IPS-18c (cell line): ENCODE measurements around the gene SALL1.

Experiments
- H3K4me3 ChIP-seq: 2 replicates; pipeline ENCODE4 v1.7.0; 2013; ENCODE audit warnings: low read depth, mild to moderate bottlenecking, low read length, moderate library complexity; ENCODE audit not compliant: insufficient read depth
- H3K9me3 ChIP-seq: one replicate; pipeline ENCODE4 v1.6.1; 2013; ENCODE audit warnings: mild to moderate bottlenecking, low read length, moderate library complexity; ENCODE audit not compliant: control insufficient read depth, insufficient read depth

SALL1 gene

GRCh38 chr16:51148678-51149228 lies 2.3 kb downstream of the SALL1 start:
- peak overlapping the region; percentile 92 for H3K4me3 ChIP-seq
- H3K9me3 ChIP-seq = peaks cover 2% of the 10 kb centered on the region

- Histone ChIP-seq H3K9me3 (peaks cover 2% of the 10 kb centered on the region), H3K4me3 (peak overlapping the region; percentile 92; the same call in 1 of the 2 replicates)
Measured at GRCh38 chr16:51147776-51148677, 3.0 kb downstream of the SALL1 start.

- Histone ChIP-seq H3K4me3 (0 out of 2 replicates have a peak overlapping the region, but pooled peaks have one; percentile 9), H3K9me3 (peaks cover 2% of the 10 kb centered on the region)
Measured at GRCh38 chr16:51146256-51146924, 4.7 kb downstream of the SALL1 start.

GRCh38 chr16:51144203-51144602 lies 6.9 kb downstream of the SALL1 start:
- Histone ChIP-seq H3K4me3 (no peak overlapping the region), H3K9me3 (no peaks in the 10 kb centered on the region)

DNA sequence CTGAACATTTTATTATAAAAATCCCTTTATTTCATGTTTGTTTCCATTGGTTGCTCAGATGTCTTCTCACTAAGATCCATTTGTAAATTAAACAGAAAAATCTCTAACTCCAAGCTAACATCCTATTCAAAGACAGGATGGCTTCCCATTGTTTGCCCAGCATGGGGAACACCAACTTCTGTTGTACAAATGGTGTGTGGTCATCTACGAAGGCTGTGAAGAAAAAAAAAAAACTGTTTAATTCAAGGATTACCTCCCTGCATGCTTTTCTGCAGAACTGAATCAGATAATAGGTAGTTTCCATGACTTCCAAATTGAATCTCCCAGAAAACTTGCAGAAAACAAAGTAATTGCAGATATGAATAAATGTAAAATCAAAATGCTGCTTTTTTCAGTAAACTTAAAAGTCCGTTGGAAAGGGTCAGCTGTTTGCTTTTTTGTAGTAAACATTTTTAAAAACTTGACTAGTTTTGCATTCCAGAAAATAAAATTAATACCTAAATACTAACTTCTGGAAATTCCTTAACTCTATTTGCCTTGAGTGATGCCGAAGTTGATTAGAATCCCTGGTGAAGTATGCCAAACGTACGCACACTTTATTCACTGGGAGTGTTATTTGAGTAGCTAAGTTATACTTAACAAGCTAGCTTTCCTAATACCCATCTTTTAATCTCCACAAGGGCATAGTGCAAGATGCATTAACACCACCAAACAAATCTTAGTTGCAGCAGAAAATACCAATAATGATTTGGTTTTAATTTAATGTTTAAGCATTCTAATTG lies 7.7 kb downstream of the SALL1 start:
- Histone ChIP-seq H3K9me3 (no peaks in the 10 kb centered on the region), H3K4me3 (no peak overlapping the region)

DNA sequence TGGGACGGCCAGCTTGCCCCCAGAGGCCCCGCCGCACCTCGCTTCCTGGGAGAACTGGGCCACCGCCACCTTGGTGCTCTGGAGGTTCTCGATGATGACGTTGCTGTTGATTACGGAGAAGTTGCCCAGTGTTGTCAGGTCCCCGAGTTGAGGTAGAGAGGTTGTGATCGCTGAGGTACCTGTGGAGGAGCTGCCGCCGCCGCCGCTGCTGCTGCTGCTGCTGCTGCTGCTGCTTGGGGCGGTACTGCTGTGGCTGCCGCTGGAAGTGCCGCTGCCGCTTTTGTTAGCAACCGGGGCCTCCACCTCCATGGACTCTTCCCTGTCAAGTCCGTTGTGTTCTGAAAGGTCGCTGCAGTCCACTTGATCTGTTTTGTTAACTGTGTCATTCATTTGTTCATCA lies 9.5 kb downstream of the SALL1 start:
- H3K4me3 ChIP-seq = no peak overlapping the region

GRCh38 chr16:51141106-51141505 lies 10.0 kb downstream of the SALL1 start:
- H3K4me3 ChIP-seq = no peak overlapping the region

More for the DNA sequence above, 9.5 kb downstream of the SALL1 start:
- H3K9me3 ChIP-seq = no peaks in the 10 kb centered on the region

GRCh38 chr16:51140112-51140511 lies 11.0 kb downstream of the SALL1 start:
- H3K4me3 ChIP-seq = no peak overlapping the region

More at GRCh38 chr16:51141106-51141505, 10.0 kb downstream of the SALL1 start:
- H3K9me3 ChIP-seq = no peaks in the 10 kb centered on the region

DNA sequence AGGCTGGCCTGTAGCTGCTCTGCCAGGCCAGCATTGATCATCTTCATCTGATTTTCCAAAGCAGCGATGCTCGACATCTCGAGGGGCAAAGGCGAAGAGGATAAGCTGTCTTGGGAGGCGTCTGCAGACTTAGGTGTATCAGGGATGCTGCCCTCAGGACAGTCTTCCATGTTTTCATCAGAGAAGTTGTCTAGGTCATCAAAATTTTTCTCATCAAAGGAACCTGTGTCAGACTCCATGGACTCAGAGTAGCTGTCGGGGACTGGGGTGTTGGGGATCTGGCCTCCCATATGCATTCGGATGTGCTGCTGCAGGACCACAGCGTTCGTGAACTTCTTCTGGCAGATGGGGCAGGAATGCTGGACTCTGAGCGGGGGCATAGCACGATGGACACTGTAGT lies 11.5 kb downstream of the SALL1 start:
- Histone ChIP-seq H3K9me3 (no peaks in the 10 kb centered on the region), H3K4me3 (no peak overlapping the region)

More at GRCh38 chr16:51140112-51140511, 11.0 kb downstream of the SALL1 start:
- no peaks in the 10 kb centered on the region for H3K9me3 ChIP-seq

GRCh38 chr16:51138178-51138577 lies 12.9 kb downstream of the SALL1 start:
- Histone ChIP-seq H3K4me3 (no peak overlapping the region), H3K9me3 (no peaks in the 10 kb centered on the region)

- no peaks in the 10 kb centered on the region for H3K9me3 ChIP-seq
- H3K4me3 ChIP-seq = no peak overlapping the region
Measured at GRCh38 chr16:51137097-51137496, 14.0 kb downstream of the SALL1 start.

- H3K4me3 ChIP-seq = peak overlapping the region; percentile 52; the same call in 1 of the 2 replicates
Measured at GRCh38 chr16:51134876-51135275, 16.2 kb downstream of the SALL1 start.

DNA sequence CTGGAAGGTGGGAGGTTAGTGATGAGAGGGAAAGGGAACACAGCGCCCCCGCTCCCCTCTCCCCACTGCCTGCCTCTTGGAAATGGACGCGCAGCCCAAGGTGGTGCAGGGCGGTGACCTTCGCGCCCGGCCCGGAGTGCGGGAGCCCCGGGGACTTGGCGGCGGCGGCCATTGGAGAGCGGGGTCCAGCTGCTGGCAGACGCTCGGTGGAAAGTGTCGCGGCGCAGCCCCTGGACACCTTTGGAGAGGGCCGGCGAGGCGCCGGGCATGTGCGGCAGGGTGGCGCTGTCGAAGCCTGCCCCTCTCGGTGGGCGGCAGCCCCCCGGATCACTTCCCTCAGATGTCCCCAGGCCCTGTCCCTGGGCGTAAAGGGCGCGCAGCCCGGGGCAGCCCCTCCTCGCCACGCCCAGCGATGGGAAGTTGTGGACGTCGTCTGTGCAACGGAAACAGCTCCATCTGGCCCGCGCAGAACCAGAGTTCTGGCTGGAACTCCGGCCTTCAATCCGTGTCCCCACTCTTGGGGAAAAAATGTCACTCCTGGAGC lies 16.7 kb downstream of the SALL1 start:
- H3K9me3 ChIP-seq = no peaks in the 10 kb centered on the region
- H3K4me3 ChIP-seq = peak overlapping the region; percentile 52

More at GRCh38 chr16:51134876-51135275, 16.2 kb downstream of the SALL1 start:
- H3K9me3 ChIP-seq = no peaks in the 10 kb centered on the region

- Histone ChIP-seq H3K9me3 (no peaks in the 10 kb centered on the region), H3K4me3 (peak overlapping the region; percentile 52)
Measured at GRCh38 chr16:51133688-51134087, 17.4 kb downstream of the SALL1 start.

GRCh38 chr16:51133183-51133582 lies 17.9 kb downstream of the SALL1 start:
- no peaks in the 10 kb centered on the region for H3K9me3 ChIP-seq
- H3K4me3 ChIP-seq = peak overlapping the region; percentile 52

DNA sequence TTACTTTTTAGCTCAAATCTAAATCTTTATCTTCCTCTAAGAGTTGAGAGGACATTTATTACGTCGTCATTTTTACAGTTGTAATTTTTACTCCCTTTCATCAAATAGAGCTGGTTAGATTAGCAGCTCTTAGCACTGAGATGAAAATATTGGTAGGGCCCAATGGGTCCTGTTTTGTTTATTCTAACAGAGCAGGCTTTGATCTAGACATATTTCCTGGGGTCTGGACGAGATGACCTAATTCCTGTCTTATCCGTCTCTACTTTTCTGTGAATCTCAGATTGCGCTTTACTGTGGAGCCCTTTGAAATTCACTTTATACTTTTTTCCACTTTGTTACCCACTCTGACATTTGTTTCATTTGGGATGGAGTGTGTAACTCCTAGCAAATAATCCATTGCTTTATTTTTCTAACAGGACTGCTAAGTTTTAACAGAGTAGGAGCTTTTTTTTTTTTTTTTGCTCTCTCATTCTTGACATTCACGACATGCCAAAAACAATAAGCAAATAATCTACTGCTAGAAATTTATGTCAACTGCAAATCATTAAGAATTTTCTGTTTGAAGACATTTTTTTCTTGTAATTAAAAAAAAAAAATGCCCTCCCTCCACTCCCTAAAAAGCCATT lies 18.5 kb downstream of the SALL1 start:
- no peaks in the 10 kb centered on the region for H3K9me3 ChIP-seq
- H3K4me3 ChIP-seq = no peak overlapping the region
